ENCODE results near the gene SPTBN5.

The SPTBN5 gene

GRCh38 chr15:41856716-41857115, 37.1 kb downstream of the SPTBN5 start:
- no peak for DNase-seq (ENCODE audit: low read depth)
- TF ChIP-seq, protein P1, sequence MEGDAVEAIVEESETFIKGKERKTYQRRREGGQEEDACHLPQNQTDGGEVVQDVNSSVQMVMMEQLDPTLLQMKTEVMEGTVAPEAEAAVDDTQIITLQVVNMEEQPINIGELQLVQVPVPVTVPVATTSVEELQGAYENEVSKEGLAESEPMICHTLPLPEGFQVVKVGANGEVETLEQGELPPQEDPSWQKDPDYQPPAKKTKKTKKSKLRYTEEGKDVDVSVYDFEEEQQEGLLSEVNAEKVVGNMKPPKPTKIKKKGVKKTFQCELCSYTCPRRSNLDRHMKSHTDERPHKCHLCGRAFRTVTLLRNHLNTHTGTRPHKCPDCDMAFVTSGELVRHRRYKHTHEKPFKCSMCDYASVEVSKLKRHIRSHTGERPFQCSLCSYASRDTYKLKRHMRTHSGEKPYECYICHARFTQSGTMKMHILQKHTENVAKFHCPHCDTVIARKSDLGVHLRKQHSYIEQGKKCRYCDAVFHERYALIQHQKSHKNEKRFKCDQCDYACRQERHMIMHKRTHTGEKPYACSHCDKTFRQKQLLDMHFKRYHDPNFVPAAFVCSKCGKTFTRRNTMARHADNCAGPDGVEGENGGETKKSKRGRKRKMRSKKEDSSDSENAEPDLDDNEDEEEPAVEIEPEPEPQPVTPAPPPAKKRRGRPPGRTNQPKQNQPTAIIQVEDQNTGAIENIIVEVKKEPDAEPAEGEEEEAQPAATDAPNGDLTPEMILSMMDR (conservative IDR thresholded peaks at IDR 0.05; ENCODE audit: low read depth, low read length), result no peak
- H3K4me3 ChIP-seq (ENCODE audit: low read depth, low read length), result no peak overlapping the region

DNA sequence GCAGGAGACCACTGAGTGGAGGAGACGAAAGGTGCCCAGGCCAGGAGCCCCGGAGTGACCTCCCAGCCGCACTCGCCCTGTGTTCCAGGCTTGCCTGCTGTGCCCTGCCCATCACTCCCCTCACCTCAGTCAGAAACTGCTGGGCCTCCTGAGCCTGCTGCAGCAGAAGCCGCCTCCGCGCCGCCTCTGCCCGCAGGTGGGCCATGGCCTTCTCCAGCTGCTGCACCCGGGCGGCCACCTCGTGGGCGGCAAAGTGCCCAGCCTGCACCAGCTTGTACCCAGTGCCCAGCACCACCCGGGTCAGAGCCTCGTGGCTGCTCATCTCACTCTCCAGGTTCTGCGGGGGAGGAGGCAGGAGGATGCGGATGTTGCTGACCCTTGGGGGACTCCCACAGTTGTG, 37.6 kb downstream of the SPTBN5 start:
- no peak overlapping the region for H3K4me3 ChIP-seq (ENCODE audit: low read depth, low read length)
- TF ChIP-seq, protein P1 (conservative IDR thresholded peaks at IDR 0.05; ENCODE audit: low read depth, low read length), result no peak
- no peak for DNase-seq (ENCODE audit: low read depth)

DNA sequence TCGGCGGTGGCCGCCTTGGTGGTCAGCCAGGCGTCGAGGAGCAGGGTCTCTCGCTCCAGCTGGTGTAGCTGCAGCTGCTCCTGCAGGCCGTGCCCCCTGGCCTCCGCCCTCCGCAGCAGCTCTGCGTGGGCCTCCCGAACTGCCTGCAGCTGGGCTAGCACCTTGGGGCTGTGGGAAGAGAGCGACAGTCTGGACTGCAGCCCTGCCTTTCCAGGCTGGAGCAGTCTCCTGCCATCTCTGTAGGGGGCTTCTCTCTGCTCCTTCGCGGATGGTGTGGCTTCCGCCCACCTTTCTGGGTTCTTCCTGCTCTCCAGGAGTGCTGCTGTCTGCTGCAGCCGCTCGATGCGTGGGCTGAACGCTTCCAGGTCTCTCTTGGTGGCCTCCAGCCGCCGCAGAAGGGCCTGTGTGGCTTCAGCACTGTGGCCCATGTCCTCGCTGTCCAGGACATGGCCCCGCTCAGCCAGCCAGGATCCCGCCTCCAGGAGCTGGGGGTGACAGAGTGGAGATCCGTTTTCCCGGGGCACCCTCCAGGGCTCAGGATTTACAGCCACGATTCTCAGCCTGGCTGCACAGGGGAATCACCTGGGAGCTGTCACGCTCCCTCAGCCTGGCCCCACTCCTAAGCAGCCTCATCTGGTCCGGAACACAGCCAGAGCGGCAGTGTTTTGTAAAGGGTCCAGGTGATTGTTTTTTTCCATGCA, 38.4 kb downstream of the SPTBN5 start:
- no peak for DNase-seq (ENCODE audit: low read depth)
- no peak overlapping the region for H3K4me3 ChIP-seq (ENCODE audit: low read depth, low read length)
- TF ChIP-seq, protein P1 (conservative IDR thresholded peaks at IDR 0.05; ENCODE audit: low read depth, low read length), result no peak

GRCh38 chr15:41854443-41854842, 39.4 kb downstream of the SPTBN5 start:
- H3K4me3 ChIP-seq (ENCODE audit: low read depth, low read length), result no peak overlapping the region
- DNase-seq (ENCODE audit: low read depth), result no peak
- TF ChIP-seq, protein P1 (conservative IDR thresholded peaks at IDR 0.05; ENCODE audit: low read depth, low read length), result no peak

DNA sequence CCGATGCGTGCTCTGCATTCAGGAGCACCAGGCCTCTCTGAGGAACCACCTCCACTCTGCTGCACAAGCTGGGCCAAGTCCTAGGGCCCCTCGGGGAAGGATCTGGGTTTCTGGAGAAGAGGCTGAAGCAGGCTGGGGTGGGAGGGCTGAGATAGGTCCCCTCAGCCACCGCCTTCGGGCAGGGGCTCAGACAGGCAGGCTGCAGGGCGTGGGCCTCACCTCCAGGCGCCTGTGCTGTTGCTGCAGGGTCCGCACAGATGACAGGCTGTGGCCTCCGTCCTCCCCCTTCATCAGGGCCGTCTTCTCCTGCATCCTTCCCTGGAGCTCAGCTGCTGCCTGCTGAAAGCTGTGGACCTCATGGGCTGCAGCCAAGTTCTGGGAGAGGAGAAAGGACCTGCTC, 40.0 kb downstream of the SPTBN5 start:
- TF ChIP-seq, protein P1 (conservative IDR thresholded peaks at IDR 0.05; ENCODE audit: low read depth, low read length), result no peak
- H3K4me3 ChIP-seq (ENCODE audit: low read depth, low read length), result no peak overlapping the region
- DNase-seq (ENCODE audit: low read depth), result no peak

GRCh38 chr15:41852736-41853590, 40.9 kb downstream of the SPTBN5 start:
- TF ChIP-seq, protein P1 (conservative IDR thresholded peaks at IDR 0.05; ENCODE audit: low read depth, low read length), result no peak
- H3K4me3 ChIP-seq (ENCODE audit: low read depth, low read length), result no peak overlapping the region
- DNase-seq (ENCODE audit: low read depth), result no peak
